HT-29 (cell line): ENCODE data around the gene RPL39. TPM values are rescaled to one million over a fixed set of nuclear protein-coding genes. Genes with fewer than 3 reads are reported as not detected.
"Not testable (repeated sequence)": the region's sequence is repeated elsewhere in the genome, so short reads cannot be mapped to it uniquely, and the experiment has no call there.

ENCODE experiments used
- DNase-seq: peaks from one replicate; pipeline ENCODE4 v3.0.0-alpha.2; 2015; ENCODE audit warnings: low spot score
- small RNA-seq: library from RNA; depleted of rRNA; stranded (forward); fragments of <200 nt; gene quantifications from one replicate; pipeline ENCODE3, GENCODE V24; 2014
- total RNA-seq: library from RNA; depleted of rRNA; stranded (reverse); fragments of >200 nt; shearing (Covaris generic); gene quantifications from 2 replicates; pipeline ENCODE4 v1.2.3, GENCODE V29; 2014; rRNA removed

The RPL39 gene
- total RNA-seq, 1 experiment from 2014 or later: 894 TPM

DNA sequence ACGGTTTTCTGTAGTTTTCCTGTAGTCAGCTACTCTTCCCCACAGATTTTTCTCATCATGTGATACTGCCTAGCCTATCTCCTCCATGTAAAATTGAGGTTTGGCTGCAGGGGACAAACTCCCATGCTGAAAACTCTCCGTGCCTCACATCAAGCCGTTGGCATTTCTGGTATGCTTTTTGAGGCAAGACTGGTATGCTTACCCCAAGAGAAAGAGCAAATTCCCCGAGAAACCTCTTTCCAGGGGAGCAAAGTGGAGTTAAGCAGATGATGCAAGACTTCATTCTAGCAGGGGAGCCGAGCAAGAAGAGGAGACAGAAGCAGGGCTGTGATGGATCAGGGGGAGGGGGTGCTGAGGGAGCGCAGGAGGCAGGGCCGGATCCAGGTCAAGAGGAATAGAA, 28.2 kb downstream of the RPL39 start:
- DNase-seq: no peak

DNA sequence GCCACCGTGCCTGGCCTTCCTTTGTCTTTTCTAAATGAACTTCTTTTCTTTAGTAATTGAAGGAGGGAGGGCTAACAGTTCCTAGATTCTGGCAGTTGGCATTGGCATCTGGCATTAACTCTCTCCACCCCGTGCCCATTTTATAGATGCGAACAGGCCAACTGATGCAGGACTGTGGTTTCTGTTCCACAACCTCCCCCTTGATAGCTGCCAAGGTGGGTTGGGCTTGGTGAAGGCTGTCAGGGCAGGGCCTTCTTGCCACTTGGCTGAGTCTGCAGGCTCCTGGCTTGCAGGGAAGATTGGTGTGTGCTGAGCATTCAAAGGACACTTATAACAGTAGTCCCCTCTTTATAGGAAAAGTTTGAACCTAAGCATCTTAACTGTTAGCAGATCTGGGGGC, 28.7 kb downstream of the RPL39 start:
- no peak for DNase-seq

GRCh38 chrX:119760026-119760877, 31.2 kb downstream of the RPL39 start:
- DNase-seq: no peak

DNA sequence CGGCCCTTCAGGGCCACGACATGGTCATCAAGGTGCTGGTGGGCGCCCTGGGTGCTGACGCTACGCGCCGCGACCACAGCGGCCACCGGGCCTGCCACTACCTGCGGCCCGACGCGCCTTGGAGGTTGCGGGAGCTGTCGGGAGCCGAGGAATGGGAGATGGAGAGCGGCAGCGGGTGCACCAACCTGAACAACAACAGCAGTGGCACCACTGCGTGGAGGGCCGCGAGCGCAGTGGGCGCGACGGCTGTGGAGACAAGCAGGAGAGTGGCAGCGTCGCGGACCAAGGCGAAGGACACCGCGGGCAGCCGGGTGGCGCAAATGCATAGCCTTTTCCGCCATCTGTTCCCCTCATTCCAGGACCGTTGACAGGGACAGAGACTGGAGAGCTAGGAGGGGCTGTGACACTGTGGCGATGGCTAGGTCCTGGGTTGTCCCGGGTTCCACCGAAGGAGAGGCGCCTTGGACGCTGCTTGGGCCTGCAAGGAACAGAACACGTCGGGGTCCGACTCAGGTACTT, 32.1 kb downstream of the RPL39 start:
- DNase-seq: no peak

DNA sequence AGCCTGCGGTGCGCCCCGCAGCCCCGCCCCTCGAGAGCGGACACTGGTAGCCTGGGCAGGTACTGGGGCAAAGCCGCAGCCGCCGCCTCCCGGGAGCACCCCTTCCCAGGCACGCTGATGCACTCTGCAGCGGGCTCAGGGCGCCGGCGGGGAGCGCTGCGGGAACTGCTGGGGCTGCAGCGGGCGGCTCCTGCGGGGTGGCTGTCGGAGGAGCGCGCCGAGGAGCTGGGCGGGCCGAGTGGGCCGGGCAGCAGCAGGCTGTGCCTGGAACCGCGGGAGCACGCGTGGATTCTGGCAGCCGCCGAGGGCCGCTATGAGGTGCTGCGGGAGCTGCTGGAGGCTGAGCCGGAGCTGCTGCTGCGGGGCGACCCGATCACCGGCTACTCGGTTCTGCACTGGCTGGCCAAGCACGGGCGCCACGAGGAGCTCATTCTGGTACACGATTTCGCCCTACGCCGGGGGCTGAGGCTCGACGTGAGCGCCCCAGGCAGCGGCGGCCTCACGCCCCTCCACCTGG, 32.6 kb downstream of the RPL39 start:
- no peak for DNase-seq

- DNase-seq: peak; percentile 58
These were observed 33.3 kb downstream of the RPL39 start, which contains the start of gene SOWAHD for GRCh38 chrX:119757979-119758730. TSS of gene SOWAHD (plus strand) at chrX:119758588. CDS start at chrX:119758668, 80 bp downstream.

DNA sequence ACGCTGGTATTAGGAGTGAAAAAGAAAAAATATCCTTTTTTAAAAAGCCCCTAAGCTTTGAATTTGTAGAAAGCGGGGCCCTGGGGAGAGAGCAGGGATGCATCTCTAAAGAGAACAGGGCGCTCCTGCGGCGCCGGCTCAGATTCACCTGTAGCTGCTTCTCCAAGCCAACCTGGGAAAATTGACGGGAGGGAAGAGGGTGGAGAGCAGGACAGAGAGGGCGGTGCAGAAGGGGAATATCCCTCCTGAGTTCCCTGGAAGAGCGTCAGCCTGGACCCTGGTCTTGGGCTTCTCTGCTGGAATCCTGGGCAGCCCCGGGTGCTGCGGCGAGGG, 33.8 kb downstream of the RPL39 start:
- DNase-seq: no peak

DNA sequence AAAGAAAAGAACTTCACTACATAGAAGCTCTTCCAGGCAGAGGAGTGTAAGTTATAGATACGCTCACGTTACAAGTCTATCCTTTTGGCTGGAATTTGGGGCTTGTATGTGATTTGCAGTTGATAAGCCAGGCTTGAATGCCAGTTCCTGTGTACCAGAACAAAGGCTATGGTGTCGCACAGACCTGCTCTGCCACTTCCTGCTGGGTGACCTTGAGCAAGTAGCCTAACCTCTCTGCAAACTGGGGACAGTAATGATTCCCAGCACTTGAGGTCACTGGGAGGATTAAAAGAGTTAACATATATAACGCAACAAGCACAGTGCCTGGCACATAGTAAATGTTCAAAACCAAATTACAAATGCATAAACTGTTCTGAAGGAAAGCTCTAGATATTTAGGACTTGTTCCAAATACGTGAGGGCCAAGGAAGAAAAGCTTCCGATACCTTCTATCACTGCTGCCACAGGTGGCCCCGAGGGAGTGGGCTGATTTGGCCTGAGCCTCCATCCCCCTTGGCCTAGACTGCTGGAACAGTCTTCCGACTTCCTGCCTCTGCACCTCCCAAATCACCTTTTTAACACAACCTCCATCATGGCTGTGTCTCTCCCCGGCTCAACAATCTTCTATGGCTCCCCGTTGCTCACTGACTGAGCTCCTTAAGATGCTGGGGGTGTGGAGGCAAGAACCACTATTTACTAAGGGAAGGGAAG, 34.3 kb downstream of the RPL39 start:
- no peak for DNase-seq

GRCh38 chrX:119755981-119756533, 35.4 kb downstream of the RPL39 start:
- no peak for DNase-seq

DNA sequence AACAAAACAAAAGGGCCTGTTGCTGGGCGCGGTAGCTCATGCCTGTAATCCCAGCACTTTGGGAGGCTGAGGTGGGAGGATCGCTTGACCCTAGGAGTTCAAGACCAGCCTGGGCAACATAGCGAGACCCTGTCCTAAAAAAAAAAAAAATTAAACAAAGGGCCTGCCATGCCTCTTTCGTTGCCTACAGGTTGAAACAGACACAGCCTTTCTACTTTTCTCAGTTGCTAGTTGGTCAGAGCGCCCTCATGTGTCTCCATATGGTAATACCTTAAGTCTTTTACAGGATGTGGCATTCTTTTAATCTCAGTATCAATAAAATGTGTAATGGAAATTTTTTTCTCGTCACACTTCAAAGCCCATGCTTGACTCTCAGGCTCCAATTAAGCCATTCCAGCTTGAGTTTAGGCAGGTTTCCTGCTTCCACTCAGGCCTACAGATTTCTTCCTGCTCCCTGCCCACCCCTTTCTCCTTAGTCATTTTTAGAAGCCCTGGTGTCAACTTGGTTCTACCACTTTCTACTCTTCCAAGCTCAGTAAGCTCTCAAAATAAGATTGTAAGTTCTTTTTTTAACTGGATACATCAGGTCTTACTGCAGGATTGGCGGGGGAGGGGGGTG, 37.7 kb downstream of the RPL39 start:
- peak; percentile 65 for DNase-seq

DNA sequence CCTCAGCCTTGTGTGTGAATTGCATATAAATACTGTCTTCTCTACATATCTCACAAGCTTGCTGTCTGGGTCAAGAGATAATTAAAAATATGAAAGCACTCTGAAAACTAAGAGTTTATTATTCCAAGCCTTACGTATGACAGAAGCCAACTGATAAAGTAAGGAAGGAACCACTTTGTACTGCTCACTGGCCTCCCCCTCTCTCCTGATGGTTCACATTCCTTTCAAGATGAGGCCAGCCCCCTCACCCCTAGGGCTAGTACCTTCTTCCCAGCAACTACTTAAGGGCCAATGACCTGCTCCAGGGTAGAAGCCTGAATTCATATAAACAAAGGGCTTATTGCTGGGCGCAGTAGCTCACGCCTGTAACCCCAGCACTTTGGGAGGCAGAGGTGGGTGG, 38.4 kb downstream of the RPL39 start:
- no peak for DNase-seq

DNA sequence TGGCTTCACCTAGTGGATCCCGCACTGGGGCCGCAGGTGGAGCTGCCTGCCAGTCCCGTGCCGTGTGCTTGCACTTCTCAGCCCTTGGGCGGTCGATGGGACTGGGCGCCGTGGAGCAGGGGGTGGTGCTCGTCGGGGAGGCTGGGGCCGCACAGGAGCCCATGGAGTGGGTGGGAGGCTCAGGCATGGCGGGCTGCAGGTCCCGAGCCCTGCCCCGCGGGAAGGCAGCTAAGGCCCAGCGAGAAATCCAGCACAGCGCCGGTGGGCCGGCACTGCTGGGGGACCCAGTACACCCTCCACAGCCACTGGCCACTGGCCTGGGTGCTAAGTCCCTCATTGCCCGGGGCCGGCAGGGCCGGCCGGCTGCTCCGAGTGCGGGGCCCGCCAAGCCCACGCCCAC, 40.7 kb downstream of the RPL39 start:
- not testable (repeated sequence) for DNase-seq

DNA sequence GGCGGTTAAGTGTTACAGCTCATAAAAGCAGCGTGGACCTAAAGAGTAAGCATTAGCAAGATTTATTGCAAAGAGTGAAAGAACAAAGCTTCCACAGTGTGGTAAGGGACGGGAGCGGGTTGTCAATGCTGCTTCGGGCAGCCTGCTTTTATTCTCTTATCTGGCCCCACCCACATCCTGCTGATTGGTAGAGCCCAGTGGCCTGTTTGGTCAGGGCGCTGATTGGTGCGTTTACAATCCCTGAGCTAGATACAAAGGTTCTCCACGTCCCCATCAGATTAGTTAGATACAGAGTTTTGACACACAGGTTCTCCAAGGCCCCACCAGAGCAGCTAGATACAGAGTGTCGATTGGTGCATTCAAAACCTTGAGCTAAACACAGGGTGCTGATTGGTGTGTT, 41.3 kb downstream of the RPL39 start:
- not testable (repeated sequence) for DNase-seq

GRCh38 chrX:119745283-119745848, 46.1 kb downstream of the RPL39 start:
- DNase-seq: no peak

- DNase-seq: no peak
These were observed 52.7 kb downstream of the RPL39 start for GRCh38 chrX:119738742-119739141.

Small RNAs within 50 kb of the gene (small RNA-seq; reads per million reads assigned to genes)
- not detected for gene SNORA69

Other genes with a start within 250 kb of the RPL39 start
- 38.0 and 38.3 TPM in 2 replicates for gene STEEP1, start 226.2 kb downstream of the RPL39 start, total RNA-seq
- gene UBE2A, start 217.1 kb downstream of the RPL39 start, total RNA-seq: 22.6 and 26.2 TPM in 2 replicates
- 6.9 and 7.8 TPM in 2 replicates for gene NKRF, start 185.2 kb downstream of the RPL39 start, total RNA-seq
- 0.10 and 0.53 TPM in 2 replicates for gene SEPTIN6, start 98.5 kb downstream of the RPL39 start, total RNA-seq
- 1.0 TPM in 1 of 2 replicates, not detected in the other for gene SOWAHD, start 33.0 kb downstream of the RPL39 start, total RNA-seq
- gene UPF3B, start 61.3 kb upstream of the RPL39 start, total RNA-seq: 4.8 and 5.1 TPM in 2 replicates
- 16.5 and 19.2 TPM in 2 replicates for gene RNF113A, start 80.1 kb upstream of the RPL39 start, total RNA-seq
- 65.6 and 67.0 TPM in 2 replicates for gene NDUFA1, start 80.2 kb upstream of the RPL39 start, total RNA-seq
- gene AKAP14, start 104.3 kb upstream of the RPL39 start, total RNA-seq: not detected in 2 replicates
- gene NKAP, start 152.1 kb upstream of the RPL39 start, total RNA-seq: 2.4 and 2.9 TPM in 2 replicates